GM13977 (cell line): ENCODE results near the gene SERTAD1.
A peak's percentile ranks its signal among the peaks of the same experiment; 100 is the strongest.

Experiments used
- DNase-seq: peaks from one replicate; pipeline ENCODE4 v3.0.0; 2012; ENCODE audit warnings: low spot score
- in situ Hi-C: fragments of 300-500 bp; cut with MboI; formaldehyde crosslinking; loops from one replicate; pipeline ENCODE4 v1.12.0; 2022; ENCODE audit warnings: low sequenced_read_pairs, low pct_unique_long_range_greater_than_20kb, mixed read lengths, inconsistent platforms; ENCODE audit not compliant: unreplicated experiment
- TF ChIP-seq, protein P1 (sequence below): IDR thresholded peaks from 2 replicates; pipeline ENCODE4 v1.5.1; 2012; ENCODE audit warnings: mild to moderate bottlenecking, control low read depth; ENCODE audit not compliant: insufficient read depth; ENCODE audit errors: extremely low read depth, missing control alignments

SERTAD1 gene

DNA sequence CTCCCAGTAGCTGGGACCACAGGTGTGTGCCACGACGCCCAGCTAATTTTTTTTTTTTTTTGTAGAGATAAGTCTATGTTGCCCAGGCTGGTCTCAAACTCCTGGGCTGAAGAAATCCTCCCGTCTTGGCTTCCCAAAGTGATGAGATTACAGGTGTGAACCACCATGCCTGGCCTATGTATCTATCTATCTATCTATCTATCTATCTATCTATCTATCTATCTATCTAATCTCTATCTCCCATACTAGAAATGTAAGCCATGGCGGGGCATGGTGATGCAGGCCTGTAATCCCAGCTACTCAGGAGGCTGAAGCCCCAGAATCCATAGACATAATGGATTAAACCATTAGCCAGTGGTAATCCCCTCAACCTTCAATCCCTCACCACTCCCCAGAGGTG is 24.9 kb upstream of the SERTAD1 start:
- no peak for DNase-seq
- in situ Hi-C loops: no loop called here
- TF ChIP-seq, protein P1, sequence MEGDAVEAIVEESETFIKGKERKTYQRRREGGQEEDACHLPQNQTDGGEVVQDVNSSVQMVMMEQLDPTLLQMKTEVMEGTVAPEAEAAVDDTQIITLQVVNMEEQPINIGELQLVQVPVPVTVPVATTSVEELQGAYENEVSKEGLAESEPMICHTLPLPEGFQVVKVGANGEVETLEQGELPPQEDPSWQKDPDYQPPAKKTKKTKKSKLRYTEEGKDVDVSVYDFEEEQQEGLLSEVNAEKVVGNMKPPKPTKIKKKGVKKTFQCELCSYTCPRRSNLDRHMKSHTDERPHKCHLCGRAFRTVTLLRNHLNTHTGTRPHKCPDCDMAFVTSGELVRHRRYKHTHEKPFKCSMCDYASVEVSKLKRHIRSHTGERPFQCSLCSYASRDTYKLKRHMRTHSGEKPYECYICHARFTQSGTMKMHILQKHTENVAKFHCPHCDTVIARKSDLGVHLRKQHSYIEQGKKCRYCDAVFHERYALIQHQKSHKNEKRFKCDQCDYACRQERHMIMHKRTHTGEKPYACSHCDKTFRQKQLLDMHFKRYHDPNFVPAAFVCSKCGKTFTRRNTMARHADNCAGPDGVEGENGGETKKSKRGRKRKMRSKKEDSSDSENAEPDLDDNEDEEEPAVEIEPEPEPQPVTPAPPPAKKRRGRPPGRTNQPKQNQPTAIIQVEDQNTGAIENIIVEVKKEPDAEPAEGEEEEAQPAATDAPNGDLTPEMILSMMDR: no peak

DNA sequence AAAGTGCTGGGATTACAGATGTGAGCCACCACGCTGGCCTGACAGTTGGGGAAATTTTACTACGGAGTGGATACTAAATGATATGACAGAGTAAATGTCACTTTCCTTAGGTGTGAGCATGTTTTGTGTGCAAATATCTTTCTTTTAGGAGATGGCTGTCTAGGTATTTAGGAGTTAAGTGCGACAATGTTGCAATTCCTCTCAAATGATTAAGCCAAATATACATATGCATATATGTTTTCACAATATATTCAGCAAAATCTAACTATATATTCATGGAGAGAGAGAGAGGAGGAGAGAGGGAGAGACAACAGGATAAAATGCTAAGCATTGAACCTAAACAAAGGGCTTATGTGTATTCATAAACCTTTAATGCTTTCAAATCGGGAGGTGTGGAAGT is 23.7 kb upstream of the SERTAD1 start:
- no peak for DNase-seq
- TF ChIP-seq, protein P1: no peak
- in situ Hi-C loops: no loop called here

DNA sequence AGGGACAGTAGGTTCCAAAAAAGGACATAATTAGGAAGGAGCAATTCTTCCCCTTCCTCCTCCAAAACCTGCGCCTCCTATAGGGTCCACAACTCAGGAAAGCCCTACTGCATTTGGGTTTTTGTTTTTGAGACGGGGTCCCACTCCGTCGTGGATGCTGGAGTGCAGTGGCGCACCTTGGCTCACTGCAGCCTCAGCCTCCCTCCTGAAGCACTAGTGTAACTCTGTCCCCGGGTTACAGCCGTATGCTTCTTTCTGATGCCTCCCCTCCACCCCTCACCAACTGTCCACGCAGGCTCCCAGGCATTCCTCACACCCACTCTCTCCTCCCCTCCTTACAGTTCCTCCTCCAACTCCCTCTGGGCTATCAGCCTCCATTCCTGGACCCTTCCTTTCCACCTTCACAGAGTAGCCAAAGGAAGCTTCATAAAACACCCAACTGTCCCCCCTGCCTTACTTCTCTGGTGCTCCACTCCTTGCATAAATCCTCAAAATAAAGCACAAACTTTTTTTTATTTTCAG is 20.5 kb upstream of the SERTAD1 start:
- TF ChIP-seq, protein P1: no peak
- no peak for DNase-seq
- in situ Hi-C loops: no loop called here

DNA sequence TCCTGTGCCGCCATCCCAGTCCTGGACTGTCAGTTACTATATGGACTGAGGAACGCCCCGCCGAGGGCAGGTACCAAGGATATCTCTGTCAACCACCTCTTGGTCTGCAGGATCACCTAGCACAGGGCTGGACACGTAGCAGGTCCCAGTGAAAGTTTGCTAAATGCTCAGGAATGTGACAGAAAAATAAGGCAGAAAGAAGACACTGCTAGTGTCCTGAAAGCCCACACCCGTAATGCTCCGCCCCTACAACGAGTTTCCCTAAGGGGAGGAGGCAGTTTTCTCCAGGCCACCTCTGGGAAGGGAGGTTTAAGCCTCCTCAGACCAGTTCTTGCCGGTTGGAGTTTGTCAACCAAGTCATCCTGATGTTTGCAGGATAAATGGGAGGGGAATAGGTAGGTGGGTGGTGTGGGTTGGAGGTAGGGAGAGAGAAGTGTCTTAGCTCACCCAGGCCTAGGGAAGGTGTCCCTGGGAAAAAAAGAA is 20.0 kb upstream of the SERTAD1 start:
- in situ Hi-C loops: no loop called here
- TF ChIP-seq, protein P1: no peak
- DNase-seq: no peak

DNA sequence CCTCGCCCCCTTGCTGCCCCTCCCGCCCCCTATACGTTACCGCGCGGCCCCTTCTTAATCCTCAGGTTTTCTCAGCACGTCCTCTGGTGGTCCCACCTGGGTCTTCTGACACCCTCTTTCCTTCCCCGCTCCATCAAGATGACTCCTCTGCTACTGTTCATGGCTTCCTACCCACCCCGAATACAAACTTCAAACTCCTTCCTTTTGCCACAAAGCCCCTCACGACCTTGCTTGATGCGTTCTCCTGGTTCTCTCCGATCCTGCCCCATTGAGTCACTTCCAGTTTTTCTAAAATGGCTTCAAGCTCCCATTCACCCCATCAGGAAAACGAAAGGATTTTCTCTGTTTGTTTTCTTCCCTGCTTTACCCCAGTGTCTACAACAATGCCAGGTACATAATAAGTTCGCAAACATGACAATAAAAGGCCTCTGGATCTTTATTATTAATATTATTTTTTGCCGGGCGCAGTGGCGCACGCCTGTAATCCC is 19.1 kb upstream of the SERTAD1 start:
- TF ChIP-seq, protein P1: peak; percentile 44
- DNase-seq: no peak
- in situ Hi-C loops: no loop called here

DNA sequence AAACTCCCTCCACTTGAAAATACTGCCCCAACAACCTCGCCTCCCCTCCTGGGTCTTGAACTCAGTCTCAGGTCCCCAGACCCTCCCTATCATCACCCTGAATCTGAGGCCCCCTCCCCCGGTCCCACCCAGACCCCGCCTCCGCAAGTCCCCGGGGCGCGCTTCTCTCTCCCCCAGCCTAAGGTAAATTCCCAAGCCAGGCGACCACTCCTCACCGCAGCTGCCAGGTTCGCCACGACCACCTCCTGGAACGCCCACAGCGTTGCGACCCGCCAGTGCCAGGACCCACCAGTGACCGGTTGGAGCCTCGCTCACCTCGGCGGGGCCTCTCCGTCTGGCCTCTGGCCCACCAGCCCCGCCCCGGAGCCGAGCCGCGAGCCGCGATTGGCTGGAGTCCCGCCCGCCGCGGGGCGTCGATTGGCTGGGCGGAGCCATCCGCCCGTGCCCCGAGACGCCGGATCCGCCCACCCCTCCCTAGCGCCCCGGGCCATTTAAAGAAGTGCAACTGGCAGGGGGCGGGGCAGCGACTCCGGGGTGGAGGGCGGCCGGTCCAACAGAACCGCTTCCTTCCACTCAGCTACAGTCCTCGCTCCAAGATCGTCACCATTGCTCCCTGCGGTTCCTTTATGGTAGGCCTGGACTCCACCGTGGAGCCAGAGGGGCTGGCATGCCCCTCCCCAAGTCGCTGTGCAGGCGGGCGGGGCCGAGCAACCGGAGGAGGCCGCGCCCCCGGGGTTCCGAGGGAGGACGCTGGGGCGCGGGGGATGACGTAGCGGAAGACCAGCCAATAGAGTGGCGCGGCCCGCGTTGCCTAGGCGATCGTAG is 18.4 kb upstream of the SERTAD1 start, which contains the start of gene SERTAD3:
Gene SERTAD3 (minus strand): TSS at position 336 of the 825 bp plus-strand sequence. CDS start 2,255 bp downstream, outside the sequence.
- DNase-seq: peak; percentile 98
- in situ Hi-C loops: no loop called here

More for the DNA sequence above, 18.4 kb upstream of the SERTAD1 start, which contains the start of gene SERTAD3:
- TF ChIP-seq, protein P1: no peak
